BJ (cell line): Measurements from ENCODE around the gene APLP2. TPM values are rescaled to one million over a fixed set of nuclear protein-coding genes. Genes with fewer than 3 reads are reported as not detected.

Source experiments
- CTCF ChIA-PET: fragments of 350-600 bp; formaldehyde crosslinking; extraction: SDS; loops from one replicate; lab custom pipeline; 2021; ENCODE audit warnings: antibody characterized with exemption, inconsistent platforms; lab: Yijun Ruan, JAX
- POLR2A ChIA-PET: fragments of 300-600 bp; sonication (Branson Sonifier 250); formaldehyde crosslinking; extraction: SDS; loops from one replicate; lab custom pipeline; 2021; ENCODE audit warnings: antibody characterized with exemption; lab: Charles Lee
- DNase-seq: peaks from one replicate; pipeline ENCODE4 v3.0.0-alpha.2; 2011; ENCODE audit warnings: low read depth
- H3K27me3 ChIP-seq: 2 replicates; pipeline ENCODE4 v1.6.0; 2011; ENCODE audit warnings: low read length; ENCODE audit not compliant: control insufficient read depth, insufficient read depth
- H3K36me3 ChIP-seq: 2 replicates; pipeline ENCODE4 v1.5.1; 2011; ENCODE audit warnings: low read length; ENCODE audit not compliant: control insufficient read depth, insufficient read depth
- H3K4me3 ChIP-seq: 2 replicates; pipeline ENCODE4 v1.5.1; 2011; ENCODE audit warnings: low read depth, mild to moderate bottlenecking, control low read depth, low read length
- polyA plus RNA-seq: library from polyadenylated mRNA; depleted of rRNA; stranded (reverse); fragments of >200 nt; gene quantifications from 2 replicates; pipeline ENCODE4 v1.2.3, GENCODE V29; 2011
- TF ChIP-seq, protein P1 (sequence below): IDR thresholded peaks from 2 replicates; pipeline ENCODE4 v1.5.1; 2011; ENCODE audit warnings: low read depth, mild to moderate bottlenecking, control low read depth, inconsistent platforms, low read length, moderate library complexity; ENCODE audit not compliant: insufficient read depth

The APLP2 gene
- polyA plus RNA-seq, 1 experiment, result 465 TPM

GRCh38 chr11:130024361-130024760 lies 45.3 kb upstream of the APLP2 start:
- POLR2A ChIA-PET, result no interaction called here
- H3K27me3 ChIP-seq, result no peaks in the 10 kb centered on the region
- peak; percentile 43 for DNase-seq
- TF ChIP-seq, protein P1, sequence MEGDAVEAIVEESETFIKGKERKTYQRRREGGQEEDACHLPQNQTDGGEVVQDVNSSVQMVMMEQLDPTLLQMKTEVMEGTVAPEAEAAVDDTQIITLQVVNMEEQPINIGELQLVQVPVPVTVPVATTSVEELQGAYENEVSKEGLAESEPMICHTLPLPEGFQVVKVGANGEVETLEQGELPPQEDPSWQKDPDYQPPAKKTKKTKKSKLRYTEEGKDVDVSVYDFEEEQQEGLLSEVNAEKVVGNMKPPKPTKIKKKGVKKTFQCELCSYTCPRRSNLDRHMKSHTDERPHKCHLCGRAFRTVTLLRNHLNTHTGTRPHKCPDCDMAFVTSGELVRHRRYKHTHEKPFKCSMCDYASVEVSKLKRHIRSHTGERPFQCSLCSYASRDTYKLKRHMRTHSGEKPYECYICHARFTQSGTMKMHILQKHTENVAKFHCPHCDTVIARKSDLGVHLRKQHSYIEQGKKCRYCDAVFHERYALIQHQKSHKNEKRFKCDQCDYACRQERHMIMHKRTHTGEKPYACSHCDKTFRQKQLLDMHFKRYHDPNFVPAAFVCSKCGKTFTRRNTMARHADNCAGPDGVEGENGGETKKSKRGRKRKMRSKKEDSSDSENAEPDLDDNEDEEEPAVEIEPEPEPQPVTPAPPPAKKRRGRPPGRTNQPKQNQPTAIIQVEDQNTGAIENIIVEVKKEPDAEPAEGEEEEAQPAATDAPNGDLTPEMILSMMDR, result no peak
- H3K36me3 ChIP-seq, result no peaks in the 10 kb centered on the region
- CTCF ChIA-PET, result interaction anchor here (1.2 kb wide), 1 partner anchor 17 kb away, joined by 3 read pairs; no protein-coding TSS in a partner anchor
- H3K4me3 ChIP-seq, result no peak overlapping the region

DNA sequence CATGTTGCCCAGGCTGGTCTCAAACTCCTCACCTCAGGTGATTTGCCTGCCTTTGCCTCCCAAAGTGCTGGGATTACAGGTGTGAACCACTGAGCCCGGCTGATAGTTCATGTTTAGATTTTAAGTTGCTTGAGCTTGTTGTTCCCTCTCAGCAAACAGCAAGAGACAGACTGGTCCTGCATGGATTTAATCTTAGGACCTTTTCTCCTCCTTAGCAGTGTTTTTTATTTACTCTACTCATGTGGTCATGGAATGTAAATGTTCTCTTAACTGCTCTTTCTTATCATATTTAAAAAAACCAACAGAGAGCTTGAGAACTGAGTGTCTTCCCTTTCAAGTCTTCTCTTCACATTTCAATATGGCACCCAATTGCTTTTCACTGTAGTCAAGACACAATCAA lies 44.3 kb upstream of the APLP2 start:
- ChIA-PET CTCF (interaction anchor here (0.7 to 1.2 kb wide), 2 partner anchors 47 to 107 kb away, joined by 3 read pairs; no protein-coding TSS in a partner anchor), POLR2A (no interaction called here)
- no peak for DNase-seq
- Histone ChIP-seq H3K36me3 (no peaks in the 10 kb centered on the region), H3K27me3 (no peaks in the 10 kb centered on the region), H3K4me3 (no peak overlapping the region)
- TF ChIP-seq, protein P1, result no peak

DNA sequence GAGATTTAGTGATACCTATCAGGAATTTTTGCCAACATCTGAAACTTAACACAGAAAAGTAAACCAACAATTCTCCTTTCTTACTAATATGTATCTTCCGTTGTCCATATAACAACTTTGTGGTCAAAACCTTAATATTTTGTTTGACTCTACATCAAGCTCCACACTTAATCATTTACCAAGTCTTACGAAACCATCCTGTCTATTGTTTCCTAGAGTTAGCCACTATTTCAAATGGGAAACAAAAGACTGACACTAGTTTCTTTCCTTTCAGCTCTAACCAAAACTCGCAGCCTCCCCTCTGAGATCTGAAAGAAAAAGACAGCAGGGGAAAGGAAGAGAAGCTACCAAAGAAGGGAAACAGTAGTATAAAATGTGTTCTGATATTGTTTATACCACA lies 40.6 kb upstream of the APLP2 start:
- Histone ChIP-seq H3K27me3 (no peaks in the 10 kb centered on the region), H3K36me3 (no peaks in the 10 kb centered on the region), H3K4me3 (no peak overlapping the region)
- ChIA-PET POLR2A (interaction anchor here (0.8 kb wide), 1 partner anchor 25 kb away, joined by 3 read pairs; no protein-coding TSS in a partner anchor), CTCF (no interaction called here)
- TF ChIP-seq, protein P1, result no peak
- no peak for DNase-seq

- Histone ChIP-seq H3K4me3 (no peak overlapping the region), H3K27me3 (no peaks in the 10 kb centered on the region), H3K36me3 (no peaks in the 10 kb centered on the region)
- no peak for DNase-seq
- ChIA-PET CTCF (interaction anchor here (1.7 kb wide), 1 partner anchor 18 kb away, joined by 4 read pairs; no protein-coding TSS in a partner anchor), POLR2A (no interaction called here)
- TF ChIP-seq, protein P1, result no peak
These were observed 38.6 kb upstream of the APLP2 start for GRCh38 chr11:130031056-130031455.

- CTCF ChIA-PET, result interaction anchor here (0.6 to 1.7 kb wide), 3 partner anchors 17 to 1751 kb away, joined by 3 to 4 read pairs (median 3); no protein-coding TSS in a partner anchor
- Histone ChIP-seq H3K27me3 (no peaks in the 10 kb centered on the region), H3K36me3 (no peaks in the 10 kb centered on the region), H3K4me3 (no peak overlapping the region)
- POLR2A ChIA-PET, result interaction anchor here (0.6 kb wide), 1 partner anchor 18 kb away, joined by 8 read pairs; no protein-coding TSS in a partner anchor
- TF ChIP-seq, protein P1, result no peak
- no peak for DNase-seq
These were observed 37.7 kb upstream of the APLP2 start for GRCh38 chr11:130031945-130032344.
